ENCODE data around the gene ACBD4.

Gene ACBD4

GRCh38 chr17:45107293-45108010 lies 28.0 kb upstream of the ACBD4 start:
- no peaks in the 10 kb centered on the region for H4K20me1 ChIP-seq (ENCODE audit: insufficient read depth, low read length)

GRCh38 chr17:45108051-45108450 lies 27.4 kb upstream of the ACBD4 start:
- no peak overlapping the region for H3K4me2 ChIP-seq (ENCODE audit: low read length)
- no peak overlapping the region for H3K9ac ChIP-seq (ENCODE audit: low read length)
- no peak overlapping the region for H3K4me3 ChIP-seq (ENCODE audit: low read length)
- no peaks in the 10 kb centered on the region for H3K9me3 ChIP-seq (ENCODE audit: insufficient read depth, low read length)
- H3K27me3 ChIP-seq (ENCODE audit: low read depth, low read length), result no peaks in the 10 kb centered on the region
- no peak overlapping the region for H2AFZ ChIP-seq (ENCODE audit: low read depth, low read length)
- peaks cover 52% of the 10 kb centered on the region for H3K36me3 ChIP-seq (replicated peaks; ENCODE audit: low read depth, low read length)
- H4K20me1 ChIP-seq (ENCODE audit: insufficient read depth, low read length), result no peaks in the 10 kb centered on the region
- no peaks in the 10 kb centered on the region for H3K79me2 ChIP-seq (ENCODE audit: low read length)
- H3K27ac ChIP-seq (ENCODE audit: low read length), result no peak overlapping the region
- TF ChIP-seq EZH2phosphoT487 (IDR thresholded peaks at IDR 0.05; ENCODE audit: low read depth), result no peak
- no peak for TF ChIP-seq CTCF (IDR thresholded peaks at IDR 0.05; ENCODE audit: low read depth, low read length)
- peaks cover 7% of the 10 kb centered on the region; the same call in 1 of the 2 replicates for H3K4me1 ChIP-seq (ENCODE audit: low read length)

More at GRCh38 chr17:45107293-45108010, 28.0 kb upstream of the ACBD4 start:
- Histone ChIP-seq H3K36me3 (replicated peaks; ENCODE audit: low read depth, low read length) (peaks cover 58% of the 10 kb centered on the region), H3K27ac (ENCODE audit: low read length) (no peak overlapping the region), H3K4me3 (ENCODE audit: low read length) (no peak overlapping the region), H3K27me3 (ENCODE audit: low read depth, low read length) (no peaks in the 10 kb centered on the region), H3K9ac (ENCODE audit: low read length) (no peak overlapping the region), H2AFZ (ENCODE audit: low read depth, low read length) (no peak overlapping the region), H3K4me2 (ENCODE audit: low read length) (no peak overlapping the region), H3K4me1 (ENCODE audit: low read length) (peaks cover 7% of the 10 kb centered on the region; the same call in 1 of the 2 replicates), H3K79me2 (ENCODE audit: low read length) (no peaks in the 10 kb centered on the region), H3K9me3 (ENCODE audit: insufficient read depth, low read length) (no peaks in the 10 kb centered on the region)
- TF ChIP-seq CTCF (IDR thresholded peaks at IDR 0.05; ENCODE audit: low read depth, low read length), result no peak
- no peak for TF ChIP-seq EZH2phosphoT487 (IDR thresholded peaks at IDR 0.05; ENCODE audit: low read depth)

- no peaks in the 10 kb centered on the region for H4K20me1 ChIP-seq (ENCODE audit: insufficient read depth, low read length)
- peaks cover 7% of the 10 kb centered on the region; the same call in 1 of the 2 replicates for H3K4me1 ChIP-seq (ENCODE audit: low read length)
- H3K4me2 ChIP-seq (ENCODE audit: low read length), result no peak overlapping the region
- peaks cover 44% of the 10 kb centered on the region for H3K36me3 ChIP-seq (replicated peaks; ENCODE audit: low read depth, low read length)
- H3K27me3 ChIP-seq (ENCODE audit: low read depth, low read length), result no peaks in the 10 kb centered on the region
- H3K9ac ChIP-seq (ENCODE audit: low read length), result no peak overlapping the region
- H3K9me3 ChIP-seq (ENCODE audit: insufficient read depth, low read length), result no peaks in the 10 kb centered on the region
- TF ChIP-seq CTCF (IDR thresholded peaks at IDR 0.05; ENCODE audit: low read depth, low read length) (no peak), EZH2phosphoT487 (IDR thresholded peaks at IDR 0.05; ENCODE audit: low read depth) (no peak)
- H2AFZ ChIP-seq (ENCODE audit: low read depth, low read length), result no peak overlapping the region
- H3K27ac ChIP-seq (ENCODE audit: low read length), result no peak overlapping the region
- H3K79me2 ChIP-seq (ENCODE audit: low read length), result no peaks in the 10 kb centered on the region
- H3K4me3 ChIP-seq (ENCODE audit: low read length), result no peak overlapping the region
Observed at GRCh38 chr17:45108595-45109521, 26.6 kb upstream of the ACBD4 start.

Measured in OCI-LY3 (cell line).